Fibroblast of lung (primary cell): ENCODE data around the gene UQCC5. TPM values are rescaled to one million over a fixed set of nuclear protein-coding genes. Genes with fewer than 3 reads are reported as not detected.

Source experiments
- DNase-seq, 2 donors: peaks; one replicate each; pipeline versions ENCODE4 v3.0.0 to v3.0.0-alpha.2; 2010; ENCODE audit warnings: low read depth in 2 of 2
- H2AFZ ChIP-seq: 2 replicates; pipeline ENCODE4 v1.5.1; 2012; ENCODE audit warnings: low read length, control low read depth, inconsistent platforms
- H3K27ac ChIP-seq: 2 replicates; pipeline ENCODE4 v1.5.1; 2011; ENCODE audit warnings: low read length, control low read depth; ENCODE audit not compliant: insufficient read depth
- H3K27me3 ChIP-seq: 2 replicates; pipeline ENCODE4 v1.5.1; 2011; ENCODE audit warnings: mild to moderate bottlenecking, low read length; ENCODE audit not compliant: control insufficient read depth, insufficient read depth
- H3K36me3 ChIP-seq: 2 replicates; pipeline ENCODE4 v1.5.1; 2011; ENCODE audit warnings: low read length; ENCODE audit not compliant: control insufficient read depth, insufficient read depth
- H3K4me1 ChIP-seq: 2 replicates; pipeline ENCODE4 v1.5.1; 2011; ENCODE audit warnings: low read length; ENCODE audit not compliant: control insufficient read depth, insufficient read depth; ENCODE audit errors: extremely low read depth
- H3K4me2 ChIP-seq: 2 replicates; pipeline ENCODE4 v1.5.1; 2011; ENCODE audit warnings: low read length, control low read depth; ENCODE audit not compliant: insufficient read depth; ENCODE audit errors: extremely low read depth
- H3K4me3 ChIP-seq, 4 experiments: fragments of 200-600 bp in 1 of 4; sonication (generic) in 1 of 4; replicated peaks in 1 of 4; 2 replicates each; pipeline ENCODE4 v1.5.1; 2011 to 2016; ENCODE audit warnings: low read length in 4 of 4, low read depth in 3 of 4, mild to moderate bottlenecking in 3 of 4, control low read depth in 2 of 4, inconsistent platforms in 1 of 4, mixed read lengths in 1 of 4; ENCODE audit not compliant: insufficient read depth in 1 of 4; ENCODE audit errors: control extremely low read depth in 1 of 4
- H3K79me2 ChIP-seq: 2 replicates; pipeline ENCODE4 v1.5.1; 2012; ENCODE audit warnings: mild to moderate bottlenecking, low read length, inconsistent platforms; ENCODE audit not compliant: control insufficient read depth, insufficient read depth
- H3K9ac ChIP-seq: 2 replicates; pipeline ENCODE4 v1.5.1; 2011; ENCODE audit warnings: mild to moderate bottlenecking, low read length, control low read depth; ENCODE audit not compliant: insufficient read depth
- H3K9me3 ChIP-seq: 2 replicates; pipeline ENCODE4 v1.5.1; 2012; ENCODE audit warnings: low read depth, low read length; ENCODE audit not compliant: control insufficient read depth, insufficient read depth
- H4K20me1 ChIP-seq: 2 replicates; pipeline ENCODE4 v1.5.1; 2011; ENCODE audit warnings: low read length; ENCODE audit not compliant: control insufficient read depth, insufficient read depth; ENCODE audit errors: extremely low read depth
- CTCF ChIP-seq, 2 donors: IDR thresholded peaks in 1 of 2; conservative IDR thresholded peaks in 1 of 2; 1 replicate in 1 of 2; 2 replicates in 1 of 2; pipeline ENCODE4 v1.5.1; 2011 to 2012; ENCODE audit warnings: low read length in 2 of 2, control low read depth in 1 of 2, inconsistent platforms in 1 of 2, low read depth in 1 of 2, mild to moderate bottlenecking in 1 of 2
- EZH2 ChIP-seq: IDR thresholded peaks from 2 replicates; pipeline ENCODE4 v1.5.1; 2012; ENCODE audit warnings: low read length, control low read depth, mild to moderate bottlenecking; ENCODE audit errors: missing control alignments
- polyA plus RNA-seq, 2 donors: library from polyadenylated mRNA; depleted of rRNA in 1 of 2; stranded (reverse) in 1 of 2; unstranded in 1 of 2; fragments of >200 nt; gene quantifications; 2 replicates each; pipeline ENCODE4 v1.2.1, GENCODE V29; 2011 to 2012; ENCODE audit warnings: missing spikeins in 1 of 2
- total RNA-seq: library from RNA; depleted of rRNA; stranded (reverse); fragments of >200 nt; gene quantifications from 2 replicates; pipeline ENCODE4 v1.2.1, GENCODE V29; 2014

UQCC5 gene
- total and polyA plus RNA-seq, 2 donors (not counting 1 experiment from before 2014, with no cell fraction given) = 9.4 to 13.8 TPM

GRCh38 chr3:52555056-52555455, 18.7 kb downstream of the UQCC5 start:
- no peaks in the 10 kb centered on the region for H3K27me3 ChIP-seq
- peaks cover 11% of the 10 kb centered on the region for H3K36me3 ChIP-seq
- no peak overlapping the region for H2AFZ ChIP-seq
- no peak overlapping the region for H3K4me2 ChIP-seq
- no peak overlapping the region for H3K27ac ChIP-seq
- no peaks in the 10 kb centered on the region for H3K9me3 ChIP-seq
- DNase-seq = no peak
- H3K9ac ChIP-seq = no peak overlapping the region
- H3K79me2 ChIP-seq = no peaks in the 10 kb centered on the region
- TF ChIP-seq EZH2 = no peak
- TF ChIP-seq CTCF (conservative IDR thresholded peaks at IDR 0.05 in 1 of 2, IDR thresholded peaks at IDR 0.05 in 1 of 2; ENCODE audit: low read depth in 1 of 2, low read length in 2 of 2) = no peak
- no peak overlapping the region for H3K4me3 ChIP-seq
- H3K4me1 ChIP-seq = no peaks in the 10 kb centered on the region
- H4K20me1 ChIP-seq = no peaks in the 10 kb centered on the region

- Histone ChIP-seq H3K27ac (no peak overlapping the region), H3K27me3 (no peaks in the 10 kb centered on the region), H2AFZ (no peak overlapping the region), H3K4me2 (no peak overlapping the region), H3K4me3 (no peak overlapping the region), H3K36me3 (peaks cover 14% of the 10 kb centered on the region), H4K20me1 (no peaks in the 10 kb centered on the region), H3K79me2 (no peaks in the 10 kb centered on the region), H3K9me3 (no peaks in the 10 kb centered on the region), H3K9ac (no peak overlapping the region), H3K4me1 (no peaks in the 10 kb centered on the region)
- no peak for DNase-seq
- no peak for TF ChIP-seq CTCF (conservative IDR thresholded peaks at IDR 0.05 in 1 of 2, IDR thresholded peaks at IDR 0.05 in 1 of 2; ENCODE audit: low read depth in 1 of 2, low read length in 2 of 2)
- no peak for TF ChIP-seq EZH2
Observed at GRCh38 chr3:52557011-52557960, 20.9 kb downstream of the UQCC5 start.

GRCh38 chr3:52558436-52558835, 22.0 kb downstream of the UQCC5 start:
- no peak overlapping the region for H2AFZ ChIP-seq
- no peak overlapping the region for H3K4me3 ChIP-seq
- peaks cover 14% of the 10 kb centered on the region for H3K36me3 ChIP-seq
- H3K4me1 ChIP-seq = no peaks in the 10 kb centered on the region
- H3K9me3 ChIP-seq = no peaks in the 10 kb centered on the region
- H3K27me3 ChIP-seq = no peaks in the 10 kb centered on the region
- TF ChIP-seq EZH2 (no peak), CTCF (conservative IDR thresholded peaks at IDR 0.05 in 1 of 2, IDR thresholded peaks at IDR 0.05 in 1 of 2; ENCODE audit: low read depth in 1 of 2, low read length in 2 of 2) (no peak)
- H3K9ac ChIP-seq = no peak overlapping the region
- no peaks in the 10 kb centered on the region for H4K20me1 ChIP-seq
- no peaks in the 10 kb centered on the region for H3K79me2 ChIP-seq
- no peak overlapping the region for H3K27ac ChIP-seq
- no peak overlapping the region for H3K4me2 ChIP-seq
- DNase-seq = no peak
